Vagina (tissue), 2 donors: Measurements from ENCODE around the gene TEX51. TPM values are rescaled to one million over a fixed set of nuclear protein-coding genes. Genes with fewer than 3 reads are reported as not detected.

Experiments
- DNase-seq, 2 donors: peaks; one replicate each; pipeline ENCODE4 v3.0.0-alpha.2; 2017; ENCODE audit errors: extremely low spot score in 2 of 2
- H3K27ac ChIP-seq: fragments of 200-600 bp; sonication (generic); one replicate; pipeline ENCODE4 v1.5.1; 2019
- H3K27me3 ChIP-seq: fragments of 200-600 bp; sonication (generic); one replicate; pipeline ENCODE4 v1.5.1; 2019
- H3K36me3 ChIP-seq, 2 donors: fragments of 200-600 bp; sonication (generic); one replicate each; pipeline ENCODE4 v1.5.1; 2017 to 2019
- H3K4me1 ChIP-seq: fragments of 200-600 bp; sonication (generic); one replicate; pipeline ENCODE4 v1.5.1; 2019
- H3K4me3 ChIP-seq, 2 donors: fragments of 200-600 bp; sonication (generic); 1 replicate in 1 of 2; 2 replicates in 1 of 2; pipeline ENCODE4 v1.5.1; 2016 to 2019
- H3K9me3 ChIP-seq: fragments of 200-600 bp; sonication (generic); one replicate; pipeline ENCODE4 v1.5.1; 2019
- POLR2A ChIP-seq, 2 donors: fragments of 450-650 bp; IDR thresholded peaks; one replicate each; pipeline ENCODE4 v1.6.1; 2017; ENCODE audit warnings: antibody characterized with exemption in 2 of 2, mild to moderate bottlenecking in 2 of 2, moderate library complexity in 2 of 2
- POLR2AphosphoS5 ChIP-seq, 2 donors: sonication (generic); formaldehyde crosslinking; IDR thresholded peaks; one replicate each; pipeline ENCODE4 v1.9.0; 2017; ENCODE audit warnings: antibody characterized with exemption in 2 of 2, mild to moderate bottlenecking in 2 of 2, low read depth in 1 of 2; ENCODE audit not compliant: insufficient read depth in 1 of 2
- intact Hi-C: fragments of 100-400 bp; cut with DNase I; formaldehyde crosslinking; loops from one replicate; pipeline ENCODE4 v1.15.1; 2023
- total RNA-seq: library from RNA; depleted of rRNA; stranded (reverse); fragments of >200 nt; gene quantifications from one replicate; pipeline ENCODE4 v1.2.3, GENCODE V29; 2016
- TF ChIP-seq, protein P1 (sequence below), 3 experiments: fragments of 450-650 bp in 2 of 3; fragments of 200-600 bp in 1 of 3; sonication (generic) in 1 of 3; IDR thresholded peaks; one replicate each; pipeline ENCODE4 v1.5.1; 2017 to 2019; ENCODE audit warnings: antibody characterized with exemption in 3 of 3, mild to moderate bottlenecking in 2 of 3, moderate library complexity in 2 of 3

Gene TEX51
- total RNA-seq, 1 donor from 2014 or later, result not detected

DNA sequence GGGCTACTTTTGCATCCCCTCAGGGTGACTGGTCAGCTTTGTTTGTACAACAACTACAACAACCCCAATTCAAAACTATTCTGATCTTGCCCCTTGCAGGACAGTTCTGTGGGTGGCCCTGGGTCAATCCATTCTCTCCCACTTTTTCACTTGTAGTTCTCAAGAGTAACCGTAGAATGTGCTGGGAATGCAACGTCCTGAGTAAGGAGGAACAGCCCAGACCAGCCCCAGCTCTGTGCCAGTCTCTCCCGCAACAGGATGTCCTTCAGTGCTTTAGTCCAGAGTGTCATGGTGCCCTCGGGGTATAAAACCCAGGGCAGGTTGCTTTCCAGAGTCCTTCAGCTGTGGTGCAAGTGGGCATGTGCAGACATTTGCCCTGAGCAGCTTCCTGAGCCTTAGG is 22.1 kb upstream of the TEX51 start:
- DNase-seq, result peak in 1 of 2 donors; percentile 84
- no peaks in the 10 kb centered on the region for H3K4me1 ChIP-seq
- no peaks in the 10 kb centered on the region for H3K9me3 ChIP-seq
- intact Hi-C loops, result no loop called here
- H3K36me3 ChIP-seq, result no peaks in the 10 kb centered on the region
- H3K27ac ChIP-seq, result no peak overlapping the region
- TF ChIP-seq POLR2A (IDR thresholded peaks at IDR 0.05) (no peak), POLR2AphosphoS5 (IDR thresholded peaks at IDR 0.05; ENCODE audit: insufficient read depth in 1 of 2, low read depth in 1 of 2) (no peak)
- TF ChIP-seq, protein P1, sequence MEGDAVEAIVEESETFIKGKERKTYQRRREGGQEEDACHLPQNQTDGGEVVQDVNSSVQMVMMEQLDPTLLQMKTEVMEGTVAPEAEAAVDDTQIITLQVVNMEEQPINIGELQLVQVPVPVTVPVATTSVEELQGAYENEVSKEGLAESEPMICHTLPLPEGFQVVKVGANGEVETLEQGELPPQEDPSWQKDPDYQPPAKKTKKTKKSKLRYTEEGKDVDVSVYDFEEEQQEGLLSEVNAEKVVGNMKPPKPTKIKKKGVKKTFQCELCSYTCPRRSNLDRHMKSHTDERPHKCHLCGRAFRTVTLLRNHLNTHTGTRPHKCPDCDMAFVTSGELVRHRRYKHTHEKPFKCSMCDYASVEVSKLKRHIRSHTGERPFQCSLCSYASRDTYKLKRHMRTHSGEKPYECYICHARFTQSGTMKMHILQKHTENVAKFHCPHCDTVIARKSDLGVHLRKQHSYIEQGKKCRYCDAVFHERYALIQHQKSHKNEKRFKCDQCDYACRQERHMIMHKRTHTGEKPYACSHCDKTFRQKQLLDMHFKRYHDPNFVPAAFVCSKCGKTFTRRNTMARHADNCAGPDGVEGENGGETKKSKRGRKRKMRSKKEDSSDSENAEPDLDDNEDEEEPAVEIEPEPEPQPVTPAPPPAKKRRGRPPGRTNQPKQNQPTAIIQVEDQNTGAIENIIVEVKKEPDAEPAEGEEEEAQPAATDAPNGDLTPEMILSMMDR (IDR thresholded peaks at IDR 0.05), result no peak
- H3K4me3 ChIP-seq, result no peak overlapping the region
- no peaks in the 10 kb centered on the region for H3K27me3 ChIP-seq

DNA sequence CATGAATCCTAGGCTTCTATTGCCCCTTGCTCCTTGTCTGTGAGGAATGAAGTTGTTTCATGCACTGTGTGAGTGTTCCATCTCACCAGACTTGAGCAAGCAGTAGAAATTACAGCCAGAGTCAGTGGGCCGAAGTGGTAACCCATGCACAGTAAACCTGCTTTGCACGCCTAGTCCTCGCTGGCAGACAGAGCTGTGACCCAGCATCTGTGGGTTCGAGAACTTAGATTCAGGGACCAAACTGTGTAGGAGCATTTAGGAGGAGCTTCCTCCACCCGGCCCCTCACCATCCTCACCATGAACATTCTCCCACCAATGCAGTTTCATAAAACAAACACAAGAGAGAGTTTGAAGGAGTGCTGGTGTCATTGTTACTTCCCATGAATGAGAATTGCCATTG is 21.6 kb upstream of the TEX51 start:
- H3K36me3 ChIP-seq, result no peaks in the 10 kb centered on the region
- H3K4me1 ChIP-seq, result no peaks in the 10 kb centered on the region
- peak in 1 of 2 donors; percentile 84 for DNase-seq
- intact Hi-C loops, result no loop called here
- no peaks in the 10 kb centered on the region for H3K9me3 ChIP-seq
- no peaks in the 10 kb centered on the region for H3K27me3 ChIP-seq
- no peak overlapping the region for H3K4me3 ChIP-seq
- H3K27ac ChIP-seq, result no peak overlapping the region
- TF ChIP-seq POLR2AphosphoS5 (IDR thresholded peaks at IDR 0.05; ENCODE audit: insufficient read depth in 1 of 2, low read depth in 1 of 2) (no peak), POLR2A (IDR thresholded peaks at IDR 0.05) (no peak)
- TF ChIP-seq, protein P1 (IDR thresholded peaks at IDR 0.05), result no peak

DNA sequence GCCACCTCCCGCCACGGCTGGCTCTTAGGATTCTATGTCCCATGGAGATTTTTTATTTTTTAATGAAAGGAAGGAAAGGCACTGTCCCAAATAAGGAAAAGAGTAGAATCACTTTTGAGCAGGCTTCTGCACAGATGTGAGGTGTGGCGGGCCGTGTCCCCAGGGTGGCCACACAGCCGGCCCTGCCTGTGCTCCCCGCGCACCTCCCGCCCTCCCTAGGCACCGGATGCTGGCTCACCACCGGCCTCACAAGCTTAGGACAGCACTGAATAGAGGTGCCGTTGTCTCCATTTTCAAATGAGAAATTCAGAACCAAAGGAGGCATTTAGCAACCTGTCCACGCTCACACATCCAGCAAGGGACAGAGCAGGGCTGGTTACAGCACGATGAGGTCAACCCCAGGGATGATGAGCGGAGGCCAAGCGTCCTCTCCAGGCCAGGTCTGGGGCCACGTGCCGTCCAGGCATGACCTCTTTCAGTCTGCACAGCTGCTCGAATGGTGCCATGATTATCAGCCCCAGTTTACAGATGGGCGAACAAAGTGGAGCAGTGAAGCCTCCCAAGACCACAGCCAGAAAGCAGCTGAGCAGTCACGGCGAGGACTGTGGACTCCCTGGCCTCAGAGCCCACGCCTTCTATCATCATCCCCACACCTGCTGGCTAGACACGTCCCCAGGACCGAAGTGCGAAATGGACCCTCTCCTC is 20.7 kb upstream of the TEX51 start:
- Histone ChIP-seq H3K4me3 (no peak overlapping the region), H3K36me3 (no peaks in the 10 kb centered on the region), H3K27me3 (no peaks in the 10 kb centered on the region), H3K27ac (no peak overlapping the region), H3K9me3 (no peaks in the 10 kb centered on the region), H3K4me1 (no peaks in the 10 kb centered on the region)
- TF ChIP-seq POLR2AphosphoS5 (IDR thresholded peaks at IDR 0.05; ENCODE audit: insufficient read depth in 1 of 2, low read depth in 1 of 2), result no peak
- TF ChIP-seq POLR2A (IDR thresholded peaks at IDR 0.05), result no peak
- TF ChIP-seq, protein P1 (IDR thresholded peaks at IDR 0.05), result no peak
- DNase-seq, result peak in 1 of 2 donors; percentile 72
- intact Hi-C loops, result no loop called here

DNA sequence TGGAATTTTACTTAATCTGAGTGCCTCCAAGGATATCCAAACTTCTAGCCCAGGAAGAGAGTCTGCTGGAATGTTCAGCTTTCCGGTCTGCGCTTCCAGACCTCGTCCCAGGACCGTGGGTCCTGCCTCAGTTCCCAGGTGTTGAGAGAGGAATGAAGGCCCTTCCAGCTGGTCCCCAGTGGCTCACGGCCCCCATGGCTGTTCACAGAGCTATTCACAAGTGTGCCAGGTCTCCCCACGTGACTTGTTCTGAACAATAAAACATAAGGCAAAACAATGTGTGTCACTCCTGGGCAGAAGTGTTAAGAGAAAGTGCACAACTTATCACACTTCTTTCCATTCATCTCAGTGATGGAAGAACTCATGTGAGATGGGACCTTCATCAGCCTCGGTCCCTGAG is 20.1 kb upstream of the TEX51 start:
- intact Hi-C loops, result no loop called here
- peak in 1 of 2 donors; percentile 74 for DNase-seq

More for the DNA sequence above, 20.1 kb upstream of the TEX51 start:
- H3K27me3 ChIP-seq, result no peaks in the 10 kb centered on the region
- H3K9me3 ChIP-seq, result no peaks in the 10 kb centered on the region
- H3K36me3 ChIP-seq, result no peaks in the 10 kb centered on the region
- TF ChIP-seq, protein P1 (IDR thresholded peaks at IDR 0.05), result no peak
- no peak for TF ChIP-seq POLR2AphosphoS5 (IDR thresholded peaks at IDR 0.05; ENCODE audit: insufficient read depth in 1 of 2, low read depth in 1 of 2)
- TF ChIP-seq POLR2A (IDR thresholded peaks at IDR 0.05), result no peak
- H3K4me3 ChIP-seq, result no peak overlapping the region
- no peaks in the 10 kb centered on the region for H3K4me1 ChIP-seq
- H3K27ac ChIP-seq, result no peak overlapping the region
